HPDE6-E6E7 (cell line): Measurements from ENCODE around the gene CYP1B1.
A peak's percentile ranks its signal among the peaks of the same experiment; 100 is the strongest.
"Not testable (repeated sequence)": the region's sequence is repeated elsewhere in the genome, so short reads cannot be mapped to it uniquely, and the experiment has no call there.

Experiments used
- DNase-seq: peaks from one replicate; pipeline ENCODE4 v3.0.0; 2011; ENCODE audit warnings: missing footprints; ENCODE audit errors: extremely low spot score

The CYP1B1 gene

GRCh38 chr2:38075507-38076151 is at the start of gene CYP1B1:
CYP1B1 (minus strand) TSS chr2:38076151; CDS start chr2:38075388, 763 bp downstream.
- DNase-seq: no peak

- DNase-seq: no peak
Measured at GRCh38 chr2:38125007-38125406, 49.1 kb upstream of the CYP1B1 start.

- no peak for DNase-seq
Measured at GRCh38 chr2:38123911-38124310, 48.0 kb upstream of the CYP1B1 start.

DNA sequence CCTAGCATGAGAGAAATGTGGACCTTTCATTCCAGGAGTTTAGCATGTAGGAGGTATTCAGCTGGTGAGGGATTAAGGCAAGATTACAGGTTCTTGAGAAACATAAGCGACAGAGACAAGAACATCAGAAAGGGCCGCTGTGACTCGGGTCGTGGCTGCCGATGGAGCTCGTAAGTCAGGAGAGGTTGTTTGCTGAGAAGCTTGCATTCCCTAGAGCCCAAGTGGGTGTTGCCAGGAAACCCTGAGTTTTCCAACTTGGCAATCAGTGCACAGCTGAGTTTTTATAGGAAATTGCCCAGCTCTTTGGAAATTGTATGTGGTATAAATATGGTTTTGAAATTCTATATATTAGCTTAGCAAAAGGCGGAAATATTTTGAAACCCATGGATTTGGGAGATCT is 46.4 kb upstream of the CYP1B1 start:
- no peak for DNase-seq

DNA sequence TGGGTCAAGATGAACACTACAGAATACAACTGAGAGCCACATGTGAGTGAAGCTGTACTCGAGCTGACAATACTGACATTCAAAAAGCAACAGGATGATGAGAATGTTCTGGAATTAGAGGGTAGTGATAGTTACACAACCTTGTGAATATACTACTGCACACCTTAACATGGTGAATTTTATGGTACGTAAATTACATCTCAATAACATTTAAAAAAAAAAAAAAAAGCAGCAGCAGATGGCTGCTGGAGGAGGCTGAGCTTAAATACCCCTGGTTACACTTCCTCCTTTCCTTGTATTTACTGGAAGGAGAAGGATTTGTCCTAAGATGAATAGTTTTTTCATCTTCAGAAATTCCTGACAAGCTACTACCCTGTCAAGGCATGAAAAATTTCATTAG is 45.5 kb upstream of the CYP1B1 start:
- no peak for DNase-seq

GRCh38 chr2:38120829-38121228 is 44.9 kb upstream of the CYP1B1 start:
- DNase-seq: no peak

GRCh38 chr2:38120264-38120592 is 44.3 kb upstream of the CYP1B1 start:
- DNase-seq: no peak

GRCh38 chr2:38116762-38117161 is 40.8 kb upstream of the CYP1B1 start:
- DNase-seq: peak; percentile 60

DNA sequence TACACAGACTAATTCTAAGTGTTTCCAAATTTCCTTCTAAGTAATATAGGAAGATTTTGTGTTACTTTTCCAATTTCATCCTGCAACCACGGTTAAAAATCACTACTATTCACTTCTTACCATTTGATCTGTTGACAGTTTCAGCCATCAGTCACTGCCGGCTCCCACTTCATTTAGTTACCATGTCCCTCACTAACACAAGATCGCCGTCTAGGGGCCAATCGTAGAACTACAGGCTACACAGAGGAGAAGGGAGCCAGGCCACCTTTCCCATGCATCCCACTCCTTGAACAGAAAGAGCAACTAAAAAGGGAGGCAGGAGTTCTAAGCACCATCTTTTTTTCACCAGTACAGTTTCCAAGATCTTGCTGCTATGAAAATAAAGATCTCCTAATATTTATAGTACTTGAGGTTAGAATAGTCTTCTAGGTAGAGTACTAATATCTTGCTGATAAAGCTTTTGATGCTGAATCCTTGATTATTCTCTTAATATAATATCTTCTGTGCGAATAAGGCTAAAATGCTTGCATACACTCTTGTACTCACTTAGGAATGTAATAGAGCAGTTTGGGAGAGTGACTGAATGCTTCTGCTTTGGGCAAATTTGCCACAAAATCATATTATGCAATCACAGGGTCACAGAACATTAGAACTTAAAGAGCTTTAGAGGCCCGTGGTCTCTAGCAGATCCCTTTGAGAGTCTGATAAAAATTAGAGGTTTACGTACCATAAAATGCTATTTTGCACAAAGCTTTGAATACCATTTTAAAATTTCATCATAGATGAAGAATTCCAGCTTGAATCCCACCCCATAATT is 39.5 kb upstream of the CYP1B1 start:
- peak; percentile 68 for DNase-seq

GRCh38 chr2:38113981-38114708 is 38.2 kb upstream of the CYP1B1 start:
- no peak for DNase-seq

- no peak for DNase-seq
Measured at GRCh38 chr2:38113051-38113450, 37.1 kb upstream of the CYP1B1 start.

- not testable (repeated sequence) for DNase-seq
Measured at GRCh38 chr2:38111350-38111749, 35.4 kb upstream of the CYP1B1 start.

- DNase-seq: peak; percentile 66
Measured at GRCh38 chr2:38109732-38110181, 33.8 kb upstream of the CYP1B1 start.

DNA sequence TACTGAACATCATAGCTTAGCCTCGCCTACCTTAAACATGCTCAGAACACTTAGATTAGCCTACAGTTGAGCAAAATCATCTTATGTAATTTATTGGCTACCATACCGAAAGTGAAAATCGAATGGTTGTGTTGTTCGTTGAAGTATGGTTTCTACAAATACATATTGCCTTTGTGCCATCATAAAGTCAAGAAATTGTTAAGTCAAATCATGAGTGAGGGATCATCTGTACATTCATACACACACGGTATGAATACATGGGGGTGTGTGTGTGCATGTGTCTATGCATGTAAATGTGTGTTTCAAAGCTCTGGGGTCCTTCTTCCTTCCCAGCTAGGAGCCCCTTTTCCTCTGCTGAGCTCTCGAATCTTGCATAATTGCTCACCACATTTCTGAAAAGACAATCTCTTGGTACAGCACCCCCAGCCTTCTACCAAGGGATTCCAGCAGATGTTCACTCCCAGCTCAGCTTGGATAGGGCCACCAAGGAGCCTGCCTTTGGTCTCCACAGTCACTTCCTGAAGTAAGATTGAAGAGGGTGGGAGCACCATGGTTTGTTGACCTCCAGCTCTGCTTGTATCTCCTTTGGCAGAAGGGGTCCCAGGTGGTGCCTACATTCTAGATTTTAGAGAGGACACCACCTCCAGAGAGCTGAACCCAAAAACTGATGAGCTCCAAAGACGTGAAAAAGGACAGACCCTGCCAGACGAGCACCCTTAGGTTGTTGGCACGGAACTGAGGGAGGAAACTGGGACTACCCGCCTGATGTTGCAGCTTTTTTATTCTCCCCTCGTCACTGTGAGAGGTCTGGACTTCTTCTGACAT is 33.2 kb upstream of the CYP1B1 start:
- DNase-seq: no peak

DNA sequence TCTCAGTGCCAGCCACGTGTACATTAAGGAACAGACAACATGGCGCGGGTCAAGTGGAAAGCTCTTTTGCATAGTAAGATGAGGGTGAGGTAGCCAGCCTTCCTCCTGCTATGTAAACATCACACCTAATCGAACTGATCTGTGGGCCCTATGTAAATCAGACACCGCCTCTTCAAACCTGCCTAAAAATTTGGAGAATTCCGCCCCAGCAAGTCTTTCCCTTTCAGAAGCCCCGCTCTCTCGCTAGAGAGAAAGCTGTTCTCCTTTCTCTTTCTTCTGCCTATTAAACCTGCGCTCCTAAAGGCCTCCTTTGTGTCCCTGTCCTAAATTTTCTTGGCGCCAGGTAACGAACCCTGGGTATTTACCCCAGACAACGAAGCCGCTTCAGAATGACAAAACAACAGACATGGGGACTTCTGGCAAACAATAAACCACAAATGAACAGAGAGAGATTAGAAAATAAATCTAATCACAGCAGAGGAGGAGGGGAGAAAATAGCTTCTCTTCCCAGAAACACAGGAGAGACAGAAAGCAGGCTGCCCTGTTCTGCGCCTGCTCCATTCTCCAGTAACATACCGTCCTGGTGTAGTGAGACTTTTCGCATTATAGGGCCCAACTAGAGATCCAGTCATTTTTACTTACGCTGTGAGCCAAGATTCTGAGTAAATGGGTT is 31.9 kb upstream of the CYP1B1 start:
- DNase-seq: no peak

DNA sequence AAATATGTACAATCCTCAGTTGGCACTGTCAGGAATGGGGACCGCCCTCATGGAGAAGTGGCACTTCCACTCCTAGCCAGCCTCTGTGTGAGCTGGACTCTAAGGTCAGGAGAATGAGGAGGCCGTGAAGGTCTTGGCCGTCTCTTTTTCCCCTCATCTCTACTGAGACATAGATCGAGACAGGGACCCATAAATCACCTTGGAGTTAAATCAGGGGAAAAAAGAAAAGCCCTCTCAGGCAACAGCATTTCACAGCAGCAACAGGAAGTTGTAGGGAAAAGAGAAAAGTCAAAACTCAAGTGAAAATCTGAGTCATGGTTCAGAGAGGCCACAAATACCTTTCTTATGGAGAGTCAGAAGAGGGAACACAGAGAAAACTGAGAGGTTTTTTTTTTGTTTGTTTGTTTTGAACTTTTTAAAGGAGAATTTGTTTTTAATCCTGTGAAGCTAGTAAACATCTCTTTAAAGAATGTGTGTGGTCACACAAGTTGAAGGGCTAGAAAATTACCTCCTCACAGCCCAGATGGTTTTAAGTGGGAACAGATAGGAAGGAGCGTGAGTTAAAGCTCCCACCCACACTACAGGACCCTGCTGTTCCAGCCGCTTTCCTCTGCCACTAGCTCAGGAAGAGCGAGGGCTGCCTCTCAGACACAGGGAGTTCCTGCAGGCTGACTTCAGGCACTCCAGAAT is 30.6 kb upstream of the CYP1B1 start:
- DNase-seq: no peak

DNA sequence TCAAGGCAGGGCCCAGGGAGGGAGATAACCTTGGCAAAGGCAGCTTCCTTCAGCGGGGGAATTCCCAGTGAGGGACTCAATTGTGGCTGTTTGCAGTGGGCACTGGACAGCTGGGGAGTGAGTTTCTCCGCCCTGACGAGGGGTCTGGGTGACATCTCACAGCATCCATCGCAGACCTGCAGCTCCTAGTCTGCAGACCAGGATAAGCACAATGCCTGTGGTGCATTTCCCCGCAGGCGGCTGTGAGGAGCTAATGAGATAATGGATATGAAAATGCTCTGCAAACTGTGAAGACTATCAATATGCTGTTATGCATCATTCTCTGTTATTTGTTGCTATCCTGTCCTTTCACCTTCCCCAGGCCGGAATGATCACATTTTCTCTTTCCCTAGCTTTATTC is 30.0 kb upstream of the CYP1B1 start:
- no peak for DNase-seq

DNA sequence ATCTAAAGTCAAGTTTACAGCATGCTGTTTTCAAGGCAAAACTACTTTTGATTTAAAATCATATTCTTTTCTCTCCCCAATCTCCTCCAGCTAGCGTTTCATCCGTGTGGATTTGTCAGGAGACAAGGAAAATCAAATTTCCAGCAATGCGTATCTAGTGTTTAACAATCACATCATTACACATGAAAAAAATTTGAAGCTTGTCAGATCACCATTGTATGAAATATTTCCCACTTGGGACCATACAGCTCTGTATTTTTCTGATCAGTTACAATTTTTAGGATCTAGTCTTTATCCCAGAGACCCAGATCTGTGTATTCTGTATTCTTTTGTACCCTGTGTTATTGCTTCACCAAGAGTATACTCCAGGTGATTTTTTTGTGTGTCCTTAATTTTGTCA is 28.6 kb upstream of the CYP1B1 start:
- no peak for DNase-seq

GRCh38 chr2:38100328-38100727 is 24.4 kb upstream of the CYP1B1 start:
- DNase-seq: no peak
